CD14-positive monocyte (primary cell): ENCODE measurements around the gene DLK1. TPM values are rescaled to one million over a fixed set of nuclear protein-coding genes. Genes with fewer than 3 reads are reported as not detected.

Experiments used
- DNase-seq, 3 donors: peaks; one replicate each; pipeline ENCODE4 v3.0.0-alpha.2; 2011 to 2022
- H2AFZ ChIP-seq: 2 replicates; pipeline ENCODE4 v1.6.0; 2012; ENCODE audit warnings: mild to moderate bottlenecking, low read depth, low read length, inconsistent platforms; ENCODE audit not compliant: insufficient read depth, poor library complexity, severe bottlenecking
- H3K27ac ChIP-seq, 2 donors: 1 replicate in 1 of 2; 2 replicates in 1 of 2; pipeline ENCODE4 v1.5.1; 2012 to 2013; ENCODE audit warnings: low read length in 2 of 2, control low read depth in 1 of 2, inconsistent platforms in 1 of 2, low read depth in 1 of 2, mild to moderate bottlenecking in 1 of 2
- H3K27me3 ChIP-seq, 2 donors: one replicate each; pipeline versions ENCODE4 v1.6.0 to v1.6.1; 2011 to 2013; ENCODE audit warnings: low read length in 2 of 2; ENCODE audit not compliant: control insufficient read depth in 2 of 2, insufficient read depth in 2 of 2
- H3K36me3 ChIP-seq, 2 donors: replicated peaks in 1 of 2; 1 replicate in 1 of 2; 2 replicates in 1 of 2; pipeline versions ENCODE4 v1.5.1 to v1.6.1; 2012 to 2013; ENCODE audit warnings: low read length in 2 of 2, control low read depth in 1 of 2, inconsistent platforms in 1 of 2, mild to moderate bottlenecking in 1 of 2; ENCODE audit not compliant: insufficient read depth in 2 of 2, control insufficient read depth in 1 of 2
- H3K4me1 ChIP-seq, 2 donors: 1 replicate in 1 of 2; 2 replicates in 1 of 2; pipeline versions ENCODE4 v1.5.1 to v1.6.1; 2012 to 2013; ENCODE audit warnings: low read length in 2 of 2, control low read depth in 1 of 2, inconsistent platforms in 1 of 2, mild to moderate bottlenecking in 1 of 2, moderate library complexity in 1 of 2; ENCODE audit not compliant: insufficient read depth in 2 of 2, control insufficient read depth in 1 of 2
- H3K4me2 ChIP-seq: replicated peaks from 2 replicates; pipeline ENCODE3; 2012; ENCODE audit warnings: low read length, moderate library complexity, mild to moderate bottlenecking; ENCODE audit not compliant: poor library complexity, severe bottlenecking; ENCODE audit errors: extremely low read depth
- H3K4me3 ChIP-seq, 3 experiments: fragments of 200-600 bp in 1 of 3; sonication (generic) in 1 of 3; replicated peaks in 1 of 3; 1 replicate in 2 of 3; 2 replicates in 1 of 3; pipeline ENCODE4 v1.5.1; 2011 to 2013; ENCODE audit warnings: low read length in 3 of 3, mild to moderate bottlenecking in 3 of 3, control low read depth in 2 of 3, low read depth in 2 of 3, inconsistent platforms in 1 of 3, moderate library complexity in 1 of 3
- H3K79me2 ChIP-seq: 2 replicates; pipeline ENCODE4 v1.6.0; 2012; ENCODE audit warnings: mild to moderate bottlenecking, control low read depth, inconsistent platforms, low read length, moderate library complexity; ENCODE audit not compliant: insufficient read depth
- H3K9ac ChIP-seq: 2 replicates; pipeline ENCODE4 v1.6.0; 2017; ENCODE audit warnings: low read length, mild to moderate bottlenecking; ENCODE audit not compliant: insufficient read depth, poor library complexity, severe bottlenecking
- H3K9me3 ChIP-seq, 2 donors: replicated peaks in 1 of 2; 1 replicate in 1 of 2; 2 replicates in 1 of 2; pipeline versions ENCODE4 v1.5.1 to v1.6.1; 2012 to 2013; ENCODE audit warnings: low read length in 2 of 2, control low read depth in 1 of 2; ENCODE audit not compliant: control insufficient read depth in 1 of 2, insufficient read depth in 1 of 2
- H4K20me1 ChIP-seq: 2 replicates; pipeline ENCODE4 v1.6.0; 2012; ENCODE audit warnings: mild to moderate bottlenecking, low read length, control low read depth, moderate library complexity; ENCODE audit not compliant: insufficient read depth
- H3K27ac Mint-ChIP-seq, 7 donors: one replicate each; pipeline ENCODE4 v1.8.0; 2020; ENCODE audit warnings: mild to moderate bottlenecking in 7 of 7, mixed read lengths in 7 of 7, moderate library complexity in 6 of 7, inconsistent platforms in 2 of 7
- H3K27me3 Mint-ChIP-seq, 3 donors: one replicate each; pipeline ENCODE4 v1.8.0; 2021 to 2022; ENCODE audit warnings: low read depth in 3 of 3, mild to moderate bottlenecking in 3 of 3, mixed read lengths in 3 of 3, moderate library complexity in 3 of 3, inconsistent platforms in 1 of 3
- H3K36me3 Mint-ChIP-seq, 2 donors: one replicate each; pipeline ENCODE4 v1.8.0; 2020; ENCODE audit warnings: mixed read lengths in 2 of 2, inconsistent platforms in 1 of 2, mild to moderate bottlenecking in 1 of 2
- H3K4me1 Mint-ChIP-seq: one replicate; pipeline ENCODE4 v1.8.0; 2020; ENCODE audit warnings: mild to moderate bottlenecking, mixed read lengths
- H3K4me3 Mint-ChIP-seq, 2 donors: one replicate each; pipeline ENCODE4 v1.8.0; 2020; ENCODE audit warnings: mild to moderate bottlenecking in 2 of 2, mixed read lengths in 2 of 2, moderate library complexity in 1 of 2
- H3K9me3 Mint-ChIP-seq, 7 donors: one replicate each; pipeline ENCODE4 v1.8.0; 2020 to 2022; ENCODE audit warnings: mixed read lengths in 7 of 7, mild to moderate bottlenecking in 6 of 7, moderate library complexity in 6 of 7, inconsistent platforms in 2 of 7
- WGBS: methylation state at CpG from one replicate; pipeline ENCODE4 v1.1.5; 2013; ENCODE audit warnings: missing lambda C conversion rate; ENCODE audit not compliant: insufficient coverage; 5-methylcytosine and 5-hydroxymethylcytosine counted together
- intact Hi-C, 2 donors: fragments of 100-400 bp; cut with micrococcal nuclease; formaldehyde crosslinking; loops; one replicate each; pipeline versions ENCODE4 v1.15.0 to v1.15.1; 2023
- polyA plus RNA-seq, 3 donors: library from polyadenylated mRNA; depleted of rRNA in 1 of 3; unstranded in 2 of 3; stranded (reverse) in 1 of 3; fragments of 300-500 nt in 2 of 3; fragments of >200 nt in 1 of 3; fragmentation: Illumina TruSeq in 2 of 3; gene quantifications; 1 replicate in 2 of 3; 2 replicates in 1 of 3; pipeline ENCODE4 v1.2.3, GENCODE V29; 2012 to 2021
- TF ChIP-seq, protein P1 (sequence below): fragments of 200-600 bp; IDR thresholded peaks from one replicate; pipeline ENCODE4 v1.8.0; 2022; ENCODE audit warnings: antibody characterized with exemption, mild to moderate bottlenecking

The DLK1 gene
- polyA plus RNA-seq, 3 donors = 0.04 TPM; not detected in 2

DNA sequence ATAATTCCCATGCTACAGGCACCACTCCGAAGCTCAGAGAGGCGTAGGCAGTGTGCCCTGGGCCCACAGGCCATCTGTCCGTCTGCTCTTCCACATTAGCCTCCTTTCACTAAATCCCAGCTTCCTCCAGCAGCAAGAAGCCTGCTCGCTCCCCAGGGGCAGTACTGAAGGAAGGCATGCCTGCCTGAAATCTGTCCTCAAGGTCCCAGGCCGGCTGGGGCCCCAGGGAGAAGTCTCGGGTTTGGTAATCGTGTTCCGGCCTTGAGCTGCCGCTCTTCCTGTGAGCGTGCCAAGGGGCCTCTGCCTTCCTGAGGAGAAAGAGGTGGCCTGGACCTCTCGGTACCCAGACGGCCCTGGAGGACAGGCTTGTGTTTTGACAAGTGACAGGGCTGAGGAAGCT is 15.2 kb upstream of the DLK1 start:
- Mint-ChIP-seq H3K27me3 (peaks cover 4 to 7% (median 5%) of the 10 kb centered on the region in 3 donors), H3K9me3 (peaks cover 0 to 4% (median 0%) of the 10 kb centered on the region in 7 donors), H3K36me3 (no peaks in the 10 kb centered on the region), H3K27ac (peak overlapping the region in 5 of 7 donors; percentile 1 to 90 (median 61)), H3K4me1 (peaks cover 44% of the 10 kb centered on the region), H3K4me3 (peak overlapping the region; percentile 47 to 80)
- H2AFZ ChIP-seq = peak overlapping the region; percentile 88
- peak; percentile 24 to 47 (median 45) for DNase-seq
- intact Hi-C loops = no loop called here
- no peaks in the 10 kb centered on the region for H3K79me2 ChIP-seq
- H3K4me2 ChIP-seq = peak overlapping the region; percentile 42
- H3K27ac ChIP-seq = peak overlapping the region; percentile 45 to 64
- no peaks in the 10 kb centered on the region for H3K27me3 ChIP-seq
- H3K9me3 ChIP-seq = no peaks in the 10 kb centered on the region
- 0% methylated on average over 11 of the region's 12 CpGs for WGBS
- H3K4me3 ChIP-seq = peak overlapping the region in 1 of 3 experiments; percentile 3
- peaks cover 38 to 43% of the 10 kb centered on the region in 2 donors for H3K4me1 ChIP-seq
- H4K20me1 ChIP-seq = no peaks in the 10 kb centered on the region
- peak overlapping the region; percentile 33 for H3K9ac ChIP-seq
- H3K36me3 ChIP-seq = no peaks in the 10 kb centered on the region
- TF ChIP-seq, protein P1, sequence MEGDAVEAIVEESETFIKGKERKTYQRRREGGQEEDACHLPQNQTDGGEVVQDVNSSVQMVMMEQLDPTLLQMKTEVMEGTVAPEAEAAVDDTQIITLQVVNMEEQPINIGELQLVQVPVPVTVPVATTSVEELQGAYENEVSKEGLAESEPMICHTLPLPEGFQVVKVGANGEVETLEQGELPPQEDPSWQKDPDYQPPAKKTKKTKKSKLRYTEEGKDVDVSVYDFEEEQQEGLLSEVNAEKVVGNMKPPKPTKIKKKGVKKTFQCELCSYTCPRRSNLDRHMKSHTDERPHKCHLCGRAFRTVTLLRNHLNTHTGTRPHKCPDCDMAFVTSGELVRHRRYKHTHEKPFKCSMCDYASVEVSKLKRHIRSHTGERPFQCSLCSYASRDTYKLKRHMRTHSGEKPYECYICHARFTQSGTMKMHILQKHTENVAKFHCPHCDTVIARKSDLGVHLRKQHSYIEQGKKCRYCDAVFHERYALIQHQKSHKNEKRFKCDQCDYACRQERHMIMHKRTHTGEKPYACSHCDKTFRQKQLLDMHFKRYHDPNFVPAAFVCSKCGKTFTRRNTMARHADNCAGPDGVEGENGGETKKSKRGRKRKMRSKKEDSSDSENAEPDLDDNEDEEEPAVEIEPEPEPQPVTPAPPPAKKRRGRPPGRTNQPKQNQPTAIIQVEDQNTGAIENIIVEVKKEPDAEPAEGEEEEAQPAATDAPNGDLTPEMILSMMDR = no peak

DNA sequence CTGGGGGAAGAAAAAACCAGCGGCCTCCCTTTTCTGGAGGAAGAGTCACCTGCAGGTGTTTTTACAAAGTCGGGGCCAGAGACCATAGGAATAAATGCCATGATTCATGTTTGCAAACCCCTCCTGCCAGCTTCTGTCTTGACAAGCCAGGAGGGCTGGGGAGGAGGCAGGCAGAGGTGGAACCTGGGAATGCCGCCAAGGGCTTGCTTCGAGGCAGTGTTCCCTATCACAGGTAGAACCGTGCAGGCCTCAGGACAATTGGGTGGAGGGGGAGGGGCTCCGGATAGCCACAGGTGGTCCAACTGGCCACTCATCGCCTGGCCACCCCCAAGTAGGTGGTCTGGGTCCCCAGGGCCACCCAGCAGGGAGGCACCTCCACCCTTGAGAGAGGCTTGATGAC is 14.2 kb upstream of the DLK1 start:
- no peaks in the 10 kb centered on the region for H3K36me3 ChIP-seq
- peaks cover 4 to 8% (median 7%) of the 10 kb centered on the region in 3 donors for H3K27me3 Mint-ChIP-seq
- H3K79me2 ChIP-seq = no peaks in the 10 kb centered on the region
- no peak overlapping the region for H2AFZ ChIP-seq
- peaks cover 47% of the 10 kb centered on the region for H3K4me1 Mint-ChIP-seq
- no peak overlapping the region for H3K9ac ChIP-seq
- no peak overlapping the region for H3K27ac ChIP-seq
- no peaks in the 10 kb centered on the region for H3K27me3 ChIP-seq
- H3K4me2 ChIP-seq = no peak overlapping the region
- no peaks in the 10 kb centered on the region for H3K9me3 ChIP-seq
- no peak overlapping the region for H3K4me3 ChIP-seq
- 83% methylated on average over 6 of the region's 7 CpGs for whole genome bisulfite sequencing
- H4K20me1 ChIP-seq = no peaks in the 10 kb centered on the region
- H3K4me1 ChIP-seq = peaks cover 38 to 43% of the 10 kb centered on the region in 2 donors
- H3K36me3 Mint-ChIP-seq = no peaks in the 10 kb centered on the region
- peaks cover 0 to 4% (median 0%) of the 10 kb centered on the region in 7 donors for H3K9me3 Mint-ChIP-seq
- H3K27ac Mint-ChIP-seq = no peak overlapping the region
- TF ChIP-seq, protein P1 = no peak
- DNase-seq = no peak
- intact Hi-C loops = no loop called here
- no peak overlapping the region for H3K4me3 Mint-ChIP-seq
